ENCODE measurements around the gene GTF2IRD1. TPM values are rescaled to one million over a fixed set of nuclear protein-coding genes. Genes with fewer than 3 reads are reported as not detected.

Gene GTF2IRD1
- total RNA-seq, 1 experiment from 2014 or later = 54.0 TPM

DNA sequence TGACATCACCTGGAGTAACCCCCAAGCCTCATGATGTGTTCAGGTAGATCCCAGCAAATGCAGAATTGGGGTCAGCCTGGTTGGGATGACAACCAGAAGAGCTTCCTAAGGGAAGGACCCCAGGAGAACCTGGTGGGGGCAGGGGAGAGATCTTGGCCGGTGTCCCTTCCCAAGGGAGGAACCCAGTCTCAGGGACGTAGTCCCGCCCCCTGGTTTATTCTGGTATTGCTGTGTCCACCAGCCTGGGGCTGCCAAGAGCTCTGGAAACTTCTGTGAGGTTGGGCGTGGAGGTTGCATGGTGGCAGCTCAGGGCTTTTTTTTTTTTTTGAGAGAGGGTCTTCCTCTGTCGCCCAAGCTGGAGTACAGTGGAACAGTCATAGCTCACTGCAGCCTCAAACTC, 19.4 kb downstream of the GTF2IRD1 start:
- Histone ChIP-seq H3K27me3 (ENCODE audit: control insufficient read depth, insufficient read depth, low read length) (no peaks in the 10 kb centered on the region), H3K36me3 (ENCODE audit: control insufficient read depth, insufficient read depth, low read length) (no peaks in the 10 kb centered on the region), H3K9me3 (ENCODE audit: control insufficient read depth, insufficient read depth, low read depth, low read length) (no peaks in the 10 kb centered on the region), H3K27ac (ENCODE audit: low read length) (no peak overlapping the region), H3K4me3 (ENCODE audit: low read depth in 2 of 2, low read length in 2 of 2) (no peak overlapping the region), H3K4me1 (ENCODE audit: control insufficient read depth, insufficient read depth, low read length) (peaks cover 15% of the 10 kb centered on the region)
- BruUV-seq (replicated peaks) = no TSS peak
- in situ Hi-C loops (cut with HindIII; ENCODE audit: low pct_unique_long_range_greater_than_20kb, low sequenced_read_pairs) (no loop called here), intact Hi-C loops (cut with micrococcal nuclease; ENCODE audit: unreplicated experiment) (no loop called here)
- POLR2A ChIA-PET = no interaction called here
- no peak for ATAC-seq
- DNase-seq (ENCODE audit: low read depth, low spot score) = no peak
- TF ChIP-seq, protein P1, sequence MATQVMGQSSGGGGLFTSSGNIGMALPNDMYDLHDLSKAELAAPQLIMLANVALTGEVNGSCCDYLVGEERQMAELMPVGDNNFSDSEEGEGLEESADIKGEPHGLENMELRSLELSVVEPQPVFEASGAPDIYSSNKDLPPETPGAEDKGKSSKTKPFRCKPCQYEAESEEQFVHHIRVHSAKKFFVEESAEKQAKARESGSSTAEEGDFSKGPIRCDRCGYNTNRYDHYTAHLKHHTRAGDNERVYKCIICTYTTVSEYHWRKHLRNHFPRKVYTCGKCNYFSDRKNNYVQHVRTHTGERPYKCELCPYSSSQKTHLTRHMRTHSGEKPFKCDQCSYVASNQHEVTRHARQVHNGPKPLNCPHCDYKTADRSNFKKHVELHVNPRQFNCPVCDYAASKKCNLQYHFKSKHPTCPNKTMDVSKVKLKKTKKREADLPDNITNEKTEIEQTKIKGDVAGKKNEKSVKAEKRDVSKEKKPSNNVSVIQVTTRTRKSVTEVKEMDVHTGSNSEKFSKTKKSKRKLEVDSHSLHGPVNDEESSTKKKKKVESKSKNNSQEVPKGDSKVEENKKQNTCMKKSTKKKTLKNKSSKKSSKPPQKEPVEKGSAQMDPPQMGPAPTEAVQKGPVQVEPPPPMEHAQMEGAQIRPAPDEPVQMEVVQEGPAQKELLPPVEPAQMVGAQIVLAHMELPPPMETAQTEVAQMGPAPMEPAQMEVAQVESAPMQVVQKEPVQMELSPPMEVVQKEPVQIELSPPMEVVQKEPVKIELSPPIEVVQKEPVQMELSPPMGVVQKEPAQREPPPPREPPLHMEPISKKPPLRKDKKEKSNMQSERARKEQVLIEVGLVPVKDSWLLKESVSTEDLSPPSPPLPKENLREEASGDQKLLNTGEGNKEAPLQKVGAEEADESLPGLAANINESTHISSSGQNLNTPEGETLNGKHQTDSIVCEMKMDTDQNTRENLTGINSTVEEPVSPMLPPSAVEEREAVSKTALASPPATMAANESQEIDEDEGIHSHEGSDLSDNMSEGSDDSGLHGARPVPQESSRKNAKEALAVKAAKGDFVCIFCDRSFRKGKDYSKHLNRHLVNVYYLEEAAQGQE (IDR thresholded peaks at IDR 0.05; ENCODE audit: insufficient read depth in 1 of 2, low read depth in 2 of 2, low read length in 1 of 2) = no peak
- TF ChIP-seq SIN3A (IDR thresholded peaks at IDR 0.05; ENCODE audit: borderline replicate concordance, insufficient read depth, low read depth, low read length) = no peak
- TF ChIP-seq POLR2AphosphoS5 (IDR thresholded peaks at IDR 0.05; ENCODE audit: low read depth, low read length) = no peak
- TF ChIP-seq TCF7L2 (IDR thresholded peaks at IDR 0.05; ENCODE audit: low read depth, low read length) = no peak
- TF ChIP-seq, protein P2, sequence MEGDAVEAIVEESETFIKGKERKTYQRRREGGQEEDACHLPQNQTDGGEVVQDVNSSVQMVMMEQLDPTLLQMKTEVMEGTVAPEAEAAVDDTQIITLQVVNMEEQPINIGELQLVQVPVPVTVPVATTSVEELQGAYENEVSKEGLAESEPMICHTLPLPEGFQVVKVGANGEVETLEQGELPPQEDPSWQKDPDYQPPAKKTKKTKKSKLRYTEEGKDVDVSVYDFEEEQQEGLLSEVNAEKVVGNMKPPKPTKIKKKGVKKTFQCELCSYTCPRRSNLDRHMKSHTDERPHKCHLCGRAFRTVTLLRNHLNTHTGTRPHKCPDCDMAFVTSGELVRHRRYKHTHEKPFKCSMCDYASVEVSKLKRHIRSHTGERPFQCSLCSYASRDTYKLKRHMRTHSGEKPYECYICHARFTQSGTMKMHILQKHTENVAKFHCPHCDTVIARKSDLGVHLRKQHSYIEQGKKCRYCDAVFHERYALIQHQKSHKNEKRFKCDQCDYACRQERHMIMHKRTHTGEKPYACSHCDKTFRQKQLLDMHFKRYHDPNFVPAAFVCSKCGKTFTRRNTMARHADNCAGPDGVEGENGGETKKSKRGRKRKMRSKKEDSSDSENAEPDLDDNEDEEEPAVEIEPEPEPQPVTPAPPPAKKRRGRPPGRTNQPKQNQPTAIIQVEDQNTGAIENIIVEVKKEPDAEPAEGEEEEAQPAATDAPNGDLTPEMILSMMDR (IDR thresholded peaks at IDR 0.05) = no peak
- CTCF ChIA-PET = interaction anchor here (0.6 to 1.0 kb wide), 2 partner anchors 17 to 23 kb away, joined by 4 to 7 read pairs; no protein-coding TSS in a partner anchor

DNA sequence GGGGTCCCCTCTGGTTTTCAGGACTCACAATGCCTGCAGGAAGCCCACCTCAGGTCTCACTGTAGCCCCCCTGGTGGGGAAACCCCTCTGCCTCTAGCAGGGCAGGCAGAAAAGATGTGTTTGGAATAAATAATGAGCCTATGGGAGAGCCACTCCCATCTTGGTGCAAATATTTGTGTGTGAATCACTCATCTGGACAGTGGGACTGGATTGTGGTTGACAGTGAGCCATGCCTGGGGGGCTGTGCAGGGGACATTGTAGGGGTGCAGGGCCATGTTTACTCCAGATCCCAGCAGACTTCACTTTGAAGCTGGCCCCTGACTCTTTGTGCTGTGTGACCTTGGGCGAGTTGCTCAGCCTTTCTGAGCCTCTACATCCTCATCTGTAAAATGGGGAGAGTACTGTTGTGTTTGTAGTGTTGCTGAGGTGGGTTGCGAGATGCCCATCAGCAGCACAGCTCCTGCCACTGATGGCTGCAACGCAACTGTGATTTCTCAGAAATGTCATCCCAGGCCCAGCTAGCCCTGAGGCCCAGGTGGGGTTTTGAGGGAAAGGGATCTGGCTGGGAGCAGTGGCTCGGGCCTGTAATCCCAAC, 20.7 kb downstream of the GTF2IRD1 start:
- in situ Hi-C loops (cut with HindIII; ENCODE audit: low pct_unique_long_range_greater_than_20kb, low sequenced_read_pairs) = no loop called here
- no peak for ATAC-seq
- H3K36me3 ChIP-seq (ENCODE audit: control insufficient read depth, insufficient read depth, low read length) = no peaks in the 10 kb centered on the region
- no peak overlapping the region for H3K4me3 ChIP-seq (ENCODE audit: low read depth in 2 of 2, low read length in 2 of 2)
- ChIA-PET POLR2A (no interaction called here), CTCF (interaction anchor here (0.6 kb wide), 1 partner anchor 92 kb away, joined by 3 read pairs; no protein-coding TSS in a partner anchor)
- intact Hi-C loops (cut with micrococcal nuclease; ENCODE audit: unreplicated experiment) = no loop called here
- H3K9me3 ChIP-seq (ENCODE audit: control insufficient read depth, insufficient read depth, low read depth, low read length) = no peaks in the 10 kb centered on the region
- H3K4me1 ChIP-seq (ENCODE audit: control insufficient read depth, insufficient read depth, low read length) = peaks cover 26% of the 10 kb centered on the region
- DNase-seq (ENCODE audit: low read depth, low spot score) = no peak
- TF ChIP-seq TCF7L2 (IDR thresholded peaks at IDR 0.05; ENCODE audit: low read depth, low read length) = no peak
- TF ChIP-seq, protein P2 (IDR thresholded peaks at IDR 0.05) = no peak
- no peak for TF ChIP-seq POLR2AphosphoS5 (IDR thresholded peaks at IDR 0.05; ENCODE audit: low read depth, low read length)
- no peak for TF ChIP-seq SIN3A (IDR thresholded peaks at IDR 0.05; ENCODE audit: borderline replicate concordance, insufficient read depth, low read depth, low read length)
- TF ChIP-seq, protein P1 (IDR thresholded peaks at IDR 0.05; ENCODE audit: insufficient read depth in 1 of 2, low read depth in 2 of 2, low read length in 1 of 2) = no peak
- H3K27me3 ChIP-seq (ENCODE audit: control insufficient read depth, insufficient read depth, low read length) = no peaks in the 10 kb centered on the region
- no peak overlapping the region; the same call in 1 of the 2 replicates for H3K27ac ChIP-seq (ENCODE audit: low read length)
- no TSS peak for BruUV-seq (replicated peaks)
